ENCODE data around the gene TSSK6. TPM values are rescaled to one million over a fixed set of nuclear protein-coding genes. Genes with fewer than 3 reads are reported as not detected.

Gene TSSK6
- total and polyA plus RNA-seq, 12 donors = 0.23 to 1.2 (median 0.45) TPM; not detected in 1

GRCh38 chr19:19485161-19485997 is 30.0 kb downstream of the TSSK6 start:
- peak in 3 of 8 donors; percentile 3 to 10 (median 4) for ATAC-seq
- Histone ChIP-seq H3K4me1 (peaks cover 20 to 71% (median 49%) of the 10 kb centered on the region in 9 donors), H3K27me3 (no peaks in the 10 kb centered on the region), H3K27ac (peak overlapping the region in 7 of 10 donors; percentile 19 to 53 (median 39)), H3K9me3 (no peaks in the 10 kb centered on the region), H3K4me3 (no peak overlapping the region), H3K36me3 (peaks cover 0 to 43% (median 0%) of the 10 kb centered on the region in 9 donors)
- 65 to 69% methylated on average over 15 of the region's 15 CpGs for WGBS, 2 donors
- DNase-seq = peak in 1 of 2 donors; percentile 23
- intact Hi-C loops (cut with DNase I) = loop anchor here in 3 of 10 donors (5.0 to 10.0 kb wide), 3 partner anchors 78 to 98 kb away; partner anchors contain the start of gene GATAD2A (in 2 of the 3)
- TF ChIP-seq, protein P1, sequence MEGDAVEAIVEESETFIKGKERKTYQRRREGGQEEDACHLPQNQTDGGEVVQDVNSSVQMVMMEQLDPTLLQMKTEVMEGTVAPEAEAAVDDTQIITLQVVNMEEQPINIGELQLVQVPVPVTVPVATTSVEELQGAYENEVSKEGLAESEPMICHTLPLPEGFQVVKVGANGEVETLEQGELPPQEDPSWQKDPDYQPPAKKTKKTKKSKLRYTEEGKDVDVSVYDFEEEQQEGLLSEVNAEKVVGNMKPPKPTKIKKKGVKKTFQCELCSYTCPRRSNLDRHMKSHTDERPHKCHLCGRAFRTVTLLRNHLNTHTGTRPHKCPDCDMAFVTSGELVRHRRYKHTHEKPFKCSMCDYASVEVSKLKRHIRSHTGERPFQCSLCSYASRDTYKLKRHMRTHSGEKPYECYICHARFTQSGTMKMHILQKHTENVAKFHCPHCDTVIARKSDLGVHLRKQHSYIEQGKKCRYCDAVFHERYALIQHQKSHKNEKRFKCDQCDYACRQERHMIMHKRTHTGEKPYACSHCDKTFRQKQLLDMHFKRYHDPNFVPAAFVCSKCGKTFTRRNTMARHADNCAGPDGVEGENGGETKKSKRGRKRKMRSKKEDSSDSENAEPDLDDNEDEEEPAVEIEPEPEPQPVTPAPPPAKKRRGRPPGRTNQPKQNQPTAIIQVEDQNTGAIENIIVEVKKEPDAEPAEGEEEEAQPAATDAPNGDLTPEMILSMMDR (IDR thresholded peaks at IDR 0.05) = no peak

DNA sequence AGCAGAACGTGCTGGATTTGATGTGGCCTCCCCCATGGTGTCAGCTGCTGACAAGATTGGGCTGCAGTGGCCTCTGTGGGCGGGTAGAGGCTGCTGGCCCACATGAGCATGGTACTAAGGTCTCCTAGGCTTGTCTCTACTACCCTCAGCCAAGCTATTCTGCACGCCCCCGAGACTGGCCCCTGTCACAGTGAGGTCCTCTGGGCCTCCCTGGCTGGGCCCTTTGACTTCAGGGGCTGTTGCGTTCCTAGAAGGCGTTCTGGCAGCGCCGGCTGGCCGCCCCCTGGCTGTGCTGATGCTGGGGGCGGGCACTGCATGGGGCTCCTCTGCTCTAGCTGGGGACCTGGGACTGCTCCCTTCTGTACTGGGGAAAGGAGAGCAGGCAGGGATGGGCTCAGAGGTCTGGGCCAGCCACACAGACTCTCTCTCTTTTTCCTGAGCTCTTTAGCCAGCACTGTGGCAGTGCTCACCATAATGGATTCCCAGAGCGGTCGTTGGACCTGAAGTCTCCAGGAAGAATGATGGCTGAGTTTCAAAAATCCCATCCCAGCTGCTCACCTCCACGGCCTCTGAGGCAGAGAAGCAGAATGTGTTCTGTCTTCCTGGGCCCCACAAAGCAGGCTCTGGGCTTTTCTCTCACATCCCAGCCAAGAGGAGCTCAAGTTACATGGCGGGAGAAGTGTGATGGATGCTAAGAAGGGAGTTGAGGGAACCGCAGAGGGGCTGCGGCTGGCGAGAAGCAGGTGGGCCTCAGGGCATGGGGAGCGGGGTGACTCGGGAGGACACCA is 32.3 kb downstream of the TSSK6 start:
- TF ChIP-seq, protein P1 (IDR thresholded peaks at IDR 0.05) = no peak
- intact Hi-C loops (cut with DNase I) = loop anchor here in 1 of 10 donors (10.0 kb wide), 1 partner anchor 78 kb away; the partner anchor contains the start of gene GATAD2A
- DNase-seq = no peak
- no peak for ATAC-seq
- H3K4me1 ChIP-seq = peaks cover 7 to 49% (median 25%) of the 10 kb centered on the region in 9 donors
- peaks cover 0 to 49% (median 0%) of the 10 kb centered on the region in 9 donors for H3K36me3 ChIP-seq
- no peaks in the 10 kb centered on the region for H3K9me3 ChIP-seq
- no peak overlapping the region for H3K4me3 ChIP-seq
- no peaks in the 10 kb centered on the region for H3K27me3 ChIP-seq
- no peak overlapping the region for H3K27ac ChIP-seq
- WGBS, 2 donors = 56 to 69% methylated on average over 19 of the region's 19 CpGs

DNA sequence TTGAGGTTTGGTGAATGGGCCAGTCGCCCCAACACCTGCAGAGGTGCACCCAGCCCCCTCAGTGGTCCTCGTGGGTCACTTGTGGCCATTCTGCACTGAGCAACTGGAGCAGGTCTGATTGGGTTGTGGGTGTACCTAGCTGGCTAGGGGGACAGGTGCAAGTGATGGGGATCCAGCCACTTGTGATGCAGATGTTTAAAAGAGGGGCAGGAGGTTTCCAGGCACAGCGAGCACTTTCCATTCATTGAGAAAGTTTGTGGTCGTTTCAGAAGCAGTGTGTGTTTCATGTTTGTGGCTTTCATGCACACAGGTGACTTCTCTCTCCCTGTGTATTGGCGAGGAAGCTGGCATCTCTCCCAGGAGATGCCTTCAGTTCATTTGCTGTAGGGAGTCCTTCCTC is 34.7 kb downstream of the TSSK6 start:
- TF ChIP-seq, protein P1 (IDR thresholded peaks at IDR 0.05) = no peak
- H3K4me1 ChIP-seq = peaks cover 7 to 43% (median 22%) of the 10 kb centered on the region in 9 donors
- no peak overlapping the region for H3K4me3 ChIP-seq
- no peaks in the 10 kb centered on the region for H3K27me3 ChIP-seq
- peaks cover 0 to 46% (median 0%) of the 10 kb centered on the region in 9 donors for H3K36me3 ChIP-seq
- 82 to 88% methylated on average over 5 of the region's 5 CpGs for WGBS, 2 donors
- intact Hi-C loops (cut with DNase I) = loop anchor here in 1 of 10 donors (10.0 kb wide), 1 partner anchor 76 kb away; the partner anchor contains the start of gene GATAD2A
- H3K9me3 ChIP-seq = no peaks in the 10 kb centered on the region
- no peak overlapping the region for H3K27ac ChIP-seq
- DNase-seq = no peak
- no peak for ATAC-seq

All from heart right ventricle (tissue), 16 donors.